CD14-positive monocyte (primary cell): ENCODE results near the gene GOLGA5. TPM values are rescaled to one million over a fixed set of nuclear protein-coding genes. Genes with fewer than 3 reads are reported as not detected.

ENCODE experiments used
- DNase-seq, 3 donors: peaks; one replicate each; pipeline ENCODE4 v3.0.0-alpha.2; 2011 to 2022
- H2AFZ ChIP-seq: 2 replicates; pipeline ENCODE4 v1.6.0; 2012; ENCODE audit warnings: mild to moderate bottlenecking, low read depth, low read length, inconsistent platforms; ENCODE audit not compliant: insufficient read depth, poor library complexity, severe bottlenecking
- H3K27ac ChIP-seq, 2 donors: 1 replicate in 1 of 2; 2 replicates in 1 of 2; pipeline ENCODE4 v1.5.1; 2012 to 2013; ENCODE audit warnings: low read length in 2 of 2, control low read depth in 1 of 2, inconsistent platforms in 1 of 2, low read depth in 1 of 2, mild to moderate bottlenecking in 1 of 2
- H3K27me3 ChIP-seq, 2 donors: one replicate each; pipeline versions ENCODE4 v1.6.0 to v1.6.1; 2011 to 2013; ENCODE audit warnings: low read length in 2 of 2; ENCODE audit not compliant: control insufficient read depth in 2 of 2, insufficient read depth in 2 of 2
- H3K36me3 ChIP-seq, 2 donors: replicated peaks in 1 of 2; 1 replicate in 1 of 2; 2 replicates in 1 of 2; pipeline versions ENCODE4 v1.5.1 to v1.6.1; 2012 to 2013; ENCODE audit warnings: low read length in 2 of 2, control low read depth in 1 of 2, inconsistent platforms in 1 of 2, mild to moderate bottlenecking in 1 of 2; ENCODE audit not compliant: insufficient read depth in 2 of 2, control insufficient read depth in 1 of 2
- H3K4me1 ChIP-seq, 2 donors: 1 replicate in 1 of 2; 2 replicates in 1 of 2; pipeline versions ENCODE4 v1.5.1 to v1.6.1; 2012 to 2013; ENCODE audit warnings: low read length in 2 of 2, control low read depth in 1 of 2, inconsistent platforms in 1 of 2, mild to moderate bottlenecking in 1 of 2, moderate library complexity in 1 of 2; ENCODE audit not compliant: insufficient read depth in 2 of 2, control insufficient read depth in 1 of 2
- H3K4me2 ChIP-seq: replicated peaks from 2 replicates; pipeline ENCODE3; 2012; ENCODE audit warnings: low read length, moderate library complexity, mild to moderate bottlenecking; ENCODE audit not compliant: poor library complexity, severe bottlenecking; ENCODE audit errors: extremely low read depth
- H3K4me3 ChIP-seq, 3 experiments: fragments of 200-600 bp in 1 of 3; sonication (generic) in 1 of 3; replicated peaks in 1 of 3; 1 replicate in 2 of 3; 2 replicates in 1 of 3; pipeline ENCODE4 v1.5.1; 2011 to 2013; ENCODE audit warnings: low read length in 3 of 3, mild to moderate bottlenecking in 3 of 3, control low read depth in 2 of 3, low read depth in 2 of 3, inconsistent platforms in 1 of 3, moderate library complexity in 1 of 3
- H3K79me2 ChIP-seq: 2 replicates; pipeline ENCODE4 v1.6.0; 2012; ENCODE audit warnings: mild to moderate bottlenecking, control low read depth, inconsistent platforms, low read length, moderate library complexity; ENCODE audit not compliant: insufficient read depth
- H3K9ac ChIP-seq: 2 replicates; pipeline ENCODE4 v1.6.0; 2017; ENCODE audit warnings: low read length, mild to moderate bottlenecking; ENCODE audit not compliant: insufficient read depth, poor library complexity, severe bottlenecking
- H3K9me3 ChIP-seq, 2 donors: replicated peaks in 1 of 2; 1 replicate in 1 of 2; 2 replicates in 1 of 2; pipeline versions ENCODE4 v1.5.1 to v1.6.1; 2012 to 2013; ENCODE audit warnings: low read length in 2 of 2, control low read depth in 1 of 2; ENCODE audit not compliant: control insufficient read depth in 1 of 2, insufficient read depth in 1 of 2
- H4K20me1 ChIP-seq: 2 replicates; pipeline ENCODE4 v1.6.0; 2012; ENCODE audit warnings: mild to moderate bottlenecking, low read length, control low read depth, moderate library complexity; ENCODE audit not compliant: insufficient read depth
- H3K27ac Mint-ChIP-seq, 7 donors: one replicate each; pipeline ENCODE4 v1.8.0; 2020; ENCODE audit warnings: mild to moderate bottlenecking in 7 of 7, mixed read lengths in 7 of 7, moderate library complexity in 6 of 7, inconsistent platforms in 2 of 7
- H3K27me3 Mint-ChIP-seq, 3 donors: one replicate each; pipeline ENCODE4 v1.8.0; 2021 to 2022; ENCODE audit warnings: low read depth in 3 of 3, mild to moderate bottlenecking in 3 of 3, mixed read lengths in 3 of 3, moderate library complexity in 3 of 3, inconsistent platforms in 1 of 3
- H3K36me3 Mint-ChIP-seq, 2 donors: one replicate each; pipeline ENCODE4 v1.8.0; 2020; ENCODE audit warnings: mixed read lengths in 2 of 2, inconsistent platforms in 1 of 2, mild to moderate bottlenecking in 1 of 2
- H3K4me1 Mint-ChIP-seq: one replicate; pipeline ENCODE4 v1.8.0; 2020; ENCODE audit warnings: mild to moderate bottlenecking, mixed read lengths
- H3K4me3 Mint-ChIP-seq, 2 donors: one replicate each; pipeline ENCODE4 v1.8.0; 2020; ENCODE audit warnings: mild to moderate bottlenecking in 2 of 2, mixed read lengths in 2 of 2, moderate library complexity in 1 of 2
- H3K9me3 Mint-ChIP-seq, 7 donors: one replicate each; pipeline ENCODE4 v1.8.0; 2020 to 2022; ENCODE audit warnings: mixed read lengths in 7 of 7, mild to moderate bottlenecking in 6 of 7, moderate library complexity in 6 of 7, inconsistent platforms in 2 of 7
- CTCF ChIP-seq: fragments of 200-600 bp; IDR thresholded peaks from one replicate; pipeline ENCODE4 v1.8.0; 2022; ENCODE audit warnings: antibody characterized with exemption, mild to moderate bottlenecking
- WGBS: methylation state at CpG from one replicate; pipeline ENCODE4 v1.1.5; 2013; ENCODE audit warnings: missing lambda C conversion rate; ENCODE audit not compliant: insufficient coverage; 5-methylcytosine and 5-hydroxymethylcytosine counted together
- intact Hi-C, 2 donors: fragments of 100-400 bp; cut with micrococcal nuclease; formaldehyde crosslinking; loops; one replicate each; pipeline versions ENCODE4 v1.15.0 to v1.15.1; 2023
- polyA plus RNA-seq, 3 donors: library from polyadenylated mRNA; depleted of rRNA in 1 of 3; unstranded in 2 of 3; stranded (reverse) in 1 of 3; fragments of 300-500 nt in 2 of 3; fragments of >200 nt in 1 of 3; fragmentation: Illumina TruSeq in 2 of 3; gene quantifications; 1 replicate in 2 of 3; 2 replicates in 1 of 3; pipeline ENCODE4 v1.2.3, GENCODE V29; 2012 to 2021

GOLGA5 gene
- polyA plus RNA-seq, 3 donors = 12.4 to 19.0 (median 16.3) TPM

- peak overlapping the region; percentile 92 for H2AFZ ChIP-seq
- H3K27me3 ChIP-seq = no peaks in the 10 kb centered on the region
- H3K79me2 ChIP-seq = peaks cover 49% of the 10 kb centered on the region
- no peaks in the 10 kb centered on the region for H3K27me3 Mint-ChIP-seq
- peak overlapping the region; percentile 90 to 97 for H3K27ac ChIP-seq
- peaks cover 22 to 27% of the 10 kb centered on the region in 2 donors for H3K4me1 ChIP-seq
- peak overlapping the region; percentile 97 for H3K9ac ChIP-seq
- peak in 2 of 3 donors; percentile 6 to 23 for DNase-seq
- peaks cover 28% of the 10 kb centered on the region for H3K4me1 Mint-ChIP-seq
- H3K27ac Mint-ChIP-seq = peak overlapping the region; percentile 90 to 98 (median 97)
- H4K20me1 ChIP-seq = peaks cover 23% of the 10 kb centered on the region
- intact Hi-C loops = loop anchor here in 1 of 2 donors (10.0 kb wide), 1 partner anchor 670 kb away; the partner anchor contains the start of genes CPSF2 and NDUFB1
- H3K4me3 Mint-ChIP-seq = peak overlapping the region; percentile 94 to 98
- peaks cover 9 to 14% of the 10 kb centered on the region in 2 donors for H3K9me3 ChIP-seq
- WGBS = 0% methylated on average over 5 of the region's 20 CpGs
- H3K4me3 ChIP-seq = peak overlapping the region; percentile 91 to 99 (median 94)
- peaks cover 17 to 32% of the 10 kb centered on the region in 2 donors for H3K36me3 Mint-ChIP-seq
- peaks cover 9 to 17% (median 14%) of the 10 kb centered on the region in 7 donors for H3K9me3 Mint-ChIP-seq
- peak overlapping the region; percentile 98 for H3K4me2 ChIP-seq
- TF ChIP-seq CTCF = no peak
- H3K36me3 ChIP-seq = peaks cover 16 to 24% of the 10 kb centered on the region in 2 donors
These were observed 439 bp downstream of the GOLGA5 start for GRCh38 chr14:92794547-92794941.

GRCh38 chr14:92794961-92795360 lies 856 bp downstream of the GOLGA5 start:
- Histone ChIP-seq H3K9ac (peak overlapping the region; percentile 97), H4K20me1 (peaks cover 28% of the 10 kb centered on the region), H2AFZ (peak overlapping the region; percentile 92), H3K4me3 (peak overlapping the region; percentile 91 to 99 (median 94)), H3K4me1 (peaks cover 24 to 32% of the 10 kb centered on the region in 2 donors), H3K27ac (peak overlapping the region; percentile 90 to 97), H3K36me3 (peaks cover 16 to 24% of the 10 kb centered on the region in 2 donors), H3K27me3 (no peaks in the 10 kb centered on the region), H3K4me2 (peak overlapping the region; percentile 98), H3K79me2 (peaks cover 53% of the 10 kb centered on the region), H3K9me3 (peaks cover 8 to 10% of the 10 kb centered on the region in 2 donors)
- intact Hi-C loops = loop anchor here in 1 of 2 donors (10.0 kb wide), 1 partner anchor 670 kb away; the partner anchor contains the start of genes CPSF2 and NDUFB1
- DNase-seq = no peak
- H3K9me3 Mint-ChIP-seq = peaks cover 6 to 12% (median 10%) of the 10 kb centered on the region in 7 donors
- TF ChIP-seq CTCF = no peak
- no peaks in the 10 kb centered on the region for H3K27me3 Mint-ChIP-seq
- peaks cover 17 to 32% of the 10 kb centered on the region in 2 donors for H3K36me3 Mint-ChIP-seq
- H3K4me3 Mint-ChIP-seq = peak overlapping the region; percentile 94 to 98
- peak overlapping the region; percentile 90 to 98 (median 97) for H3K27ac Mint-ChIP-seq
- H3K4me1 Mint-ChIP-seq = peaks cover 32% of the 10 kb centered on the region
- no CpG with 5 or more reads among the region's 6 CpGs for WGBS
